ENCODE measurements around the gene APBB2. TPM values are rescaled to one million over a fixed set of nuclear protein-coding genes. Genes with fewer than 3 reads are reported as not detected.

The APBB2 gene
- total RNA-seq, 2 donors from 2014 or later: 134 to 137 TPM

DNA sequence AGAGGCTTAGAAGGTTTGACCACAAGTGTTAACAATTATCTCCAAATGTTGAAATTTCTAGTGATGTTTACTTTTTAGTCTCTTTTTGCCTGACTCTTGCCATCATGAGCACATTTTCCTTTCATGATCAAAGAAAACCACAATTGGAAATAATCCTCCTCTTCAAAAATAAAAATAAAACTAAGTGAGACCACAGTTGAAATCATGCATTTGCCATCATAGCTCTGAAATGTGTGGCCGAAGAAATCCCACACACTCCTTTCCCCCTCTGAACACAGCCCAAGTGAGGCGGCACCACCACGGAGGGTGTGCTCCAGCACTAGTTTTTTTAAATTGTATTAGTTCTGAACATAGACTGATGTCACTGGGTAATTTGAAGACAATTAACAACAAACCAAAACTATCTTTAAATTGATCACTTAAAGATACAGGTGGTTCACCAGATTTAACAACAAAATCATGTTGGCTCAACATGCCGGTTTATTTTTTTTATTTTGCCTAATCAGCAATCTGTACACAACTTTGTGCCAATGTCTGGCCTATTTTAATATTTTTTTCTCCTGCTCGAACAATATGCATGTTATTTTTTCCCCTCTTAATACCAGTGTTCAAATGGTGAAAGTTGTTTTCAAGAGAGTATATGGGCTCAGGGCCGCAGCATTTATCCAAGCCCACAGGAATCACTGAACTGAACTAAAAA, 17.6 kb downstream of the APBB2 start:
- H3K4me1 ChIP-seq (ENCODE audit: control insufficient read depth in 1 of 2, low read depth in 2 of 2): peaks cover 0 to 28% of the 10 kb centered on the region in 2 donors
- H3K4me3 ChIP-seq: no peak overlapping the region
- DNase-seq (ENCODE audit: low spot score) (no peak), ATAC-seq (ENCODE audit: insufficient number of reproducible peaks, low FRiP score, low read depth) (no peak)
- no peaks in the 10 kb centered on the region for H3K27me3 ChIP-seq (replicated peaks; ENCODE audit: insufficient read depth)
- TF ChIP-seq, protein P1, sequence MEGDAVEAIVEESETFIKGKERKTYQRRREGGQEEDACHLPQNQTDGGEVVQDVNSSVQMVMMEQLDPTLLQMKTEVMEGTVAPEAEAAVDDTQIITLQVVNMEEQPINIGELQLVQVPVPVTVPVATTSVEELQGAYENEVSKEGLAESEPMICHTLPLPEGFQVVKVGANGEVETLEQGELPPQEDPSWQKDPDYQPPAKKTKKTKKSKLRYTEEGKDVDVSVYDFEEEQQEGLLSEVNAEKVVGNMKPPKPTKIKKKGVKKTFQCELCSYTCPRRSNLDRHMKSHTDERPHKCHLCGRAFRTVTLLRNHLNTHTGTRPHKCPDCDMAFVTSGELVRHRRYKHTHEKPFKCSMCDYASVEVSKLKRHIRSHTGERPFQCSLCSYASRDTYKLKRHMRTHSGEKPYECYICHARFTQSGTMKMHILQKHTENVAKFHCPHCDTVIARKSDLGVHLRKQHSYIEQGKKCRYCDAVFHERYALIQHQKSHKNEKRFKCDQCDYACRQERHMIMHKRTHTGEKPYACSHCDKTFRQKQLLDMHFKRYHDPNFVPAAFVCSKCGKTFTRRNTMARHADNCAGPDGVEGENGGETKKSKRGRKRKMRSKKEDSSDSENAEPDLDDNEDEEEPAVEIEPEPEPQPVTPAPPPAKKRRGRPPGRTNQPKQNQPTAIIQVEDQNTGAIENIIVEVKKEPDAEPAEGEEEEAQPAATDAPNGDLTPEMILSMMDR (IDR thresholded peaks at IDR 0.05): no peak
- H3K36me3 ChIP-seq: no peaks in the 10 kb centered on the region
- no peak overlapping the region for H3K27ac ChIP-seq
- H3K9me3 ChIP-seq: no peaks in the 10 kb centered on the region

DNA sequence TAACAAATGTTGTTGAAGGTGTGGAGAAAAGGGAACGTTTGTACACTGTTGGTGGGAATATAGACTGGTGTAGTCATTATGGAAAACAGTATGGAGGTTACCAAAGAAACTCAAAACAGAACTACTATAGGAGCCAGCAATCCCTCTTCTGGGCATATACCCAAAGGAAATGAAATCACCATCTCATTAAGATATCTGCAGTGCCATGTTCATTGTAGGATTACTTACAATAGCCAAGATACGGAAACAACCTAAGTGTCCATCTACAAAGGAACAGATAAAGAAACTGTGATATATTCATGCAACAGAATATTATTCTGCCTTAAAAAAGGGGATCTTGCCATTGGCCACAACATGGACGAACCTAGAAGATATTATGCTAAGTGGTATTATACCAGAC, 22.2 kb downstream of the APBB2 start:
- Histone ChIP-seq H3K4me3 (no peak overlapping the region), H3K27me3 (replicated peaks; ENCODE audit: insufficient read depth) (no peaks in the 10 kb centered on the region), H3K27ac (no peak overlapping the region), H3K36me3 (no peaks in the 10 kb centered on the region), H3K4me1 (ENCODE audit: control insufficient read depth in 1 of 2, low read depth in 2 of 2) (peaks cover 0 to 16% of the 10 kb centered on the region in 2 donors), H3K9me3 (no peaks in the 10 kb centered on the region)
- ATAC-seq (ENCODE audit: insufficient number of reproducible peaks, low FRiP score, low read depth) (no peak), DNase-seq (ENCODE audit: low spot score) (no peak)
- TF ChIP-seq, protein P1 (IDR thresholded peaks at IDR 0.05): no peak

DNA sequence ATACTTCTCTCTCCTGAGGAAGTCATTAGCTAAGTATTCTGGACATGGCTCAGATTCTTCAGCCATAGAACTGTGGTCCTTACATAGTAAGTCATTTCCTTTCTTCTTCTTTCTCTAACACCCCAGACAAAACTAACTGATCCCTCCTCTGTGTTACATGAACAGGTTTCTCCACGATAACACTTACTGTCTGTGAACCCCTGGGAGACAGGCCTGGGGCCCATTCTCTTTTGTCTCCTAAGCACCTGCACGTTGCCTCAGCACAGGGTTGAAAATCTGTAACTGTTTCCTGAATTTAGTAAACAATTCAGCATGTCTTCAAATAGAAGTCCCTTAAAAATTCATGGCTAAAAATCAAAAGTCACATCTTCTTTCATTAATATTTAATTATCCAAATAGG, 24.7 kb downstream of the APBB2 start:
- Histone ChIP-seq H3K36me3 (no peaks in the 10 kb centered on the region), H3K4me3 (no peak overlapping the region), H3K9me3 (no peaks in the 10 kb centered on the region), H3K27ac (no peak overlapping the region), H3K27me3 (replicated peaks; ENCODE audit: insufficient read depth) (no peaks in the 10 kb centered on the region), H3K4me1 (ENCODE audit: control insufficient read depth in 1 of 2, low read depth in 2 of 2) (peaks cover 13 to 28% of the 10 kb centered on the region in 2 donors)
- DNase-seq (ENCODE audit: low spot score) (no peak), ATAC-seq (ENCODE audit: insufficient number of reproducible peaks, low FRiP score, low read depth) (no peak)
- TF ChIP-seq, protein P1 (IDR thresholded peaks at IDR 0.05): no peak

DNA sequence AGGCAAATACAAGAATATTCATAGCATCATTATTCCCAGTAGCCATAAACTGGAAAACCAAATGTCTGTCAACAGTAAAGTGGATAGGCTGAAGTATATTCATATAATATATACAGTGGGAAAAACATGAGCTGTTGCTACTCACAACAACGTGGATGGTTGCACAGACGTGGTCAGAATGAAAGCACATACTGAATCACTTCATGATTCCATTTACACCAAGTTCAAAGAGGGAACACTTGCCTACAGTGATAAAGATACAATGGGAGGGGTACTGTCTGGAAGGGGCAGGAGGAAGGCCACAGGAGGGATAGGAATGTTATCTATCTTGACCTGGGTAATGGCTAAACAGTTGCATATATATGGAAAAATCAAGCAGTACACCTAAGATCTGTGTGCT, 25.3 kb downstream of the APBB2 start:
- Histone ChIP-seq H3K4me1 (ENCODE audit: control insufficient read depth in 1 of 2, low read depth in 2 of 2) (peaks cover 13 to 31% of the 10 kb centered on the region in 2 donors), H3K4me3 (no peak overlapping the region), H3K27ac (no peak overlapping the region), H3K36me3 (no peaks in the 10 kb centered on the region), H3K9me3 (no peaks in the 10 kb centered on the region), H3K27me3 (replicated peaks; ENCODE audit: insufficient read depth) (no peaks in the 10 kb centered on the region)
- TF ChIP-seq, protein P1 (IDR thresholded peaks at IDR 0.05): no peak
- ATAC-seq (ENCODE audit: insufficient number of reproducible peaks, low FRiP score, low read depth): no peak
- no peak for DNase-seq (ENCODE audit: low spot score)

DNA sequence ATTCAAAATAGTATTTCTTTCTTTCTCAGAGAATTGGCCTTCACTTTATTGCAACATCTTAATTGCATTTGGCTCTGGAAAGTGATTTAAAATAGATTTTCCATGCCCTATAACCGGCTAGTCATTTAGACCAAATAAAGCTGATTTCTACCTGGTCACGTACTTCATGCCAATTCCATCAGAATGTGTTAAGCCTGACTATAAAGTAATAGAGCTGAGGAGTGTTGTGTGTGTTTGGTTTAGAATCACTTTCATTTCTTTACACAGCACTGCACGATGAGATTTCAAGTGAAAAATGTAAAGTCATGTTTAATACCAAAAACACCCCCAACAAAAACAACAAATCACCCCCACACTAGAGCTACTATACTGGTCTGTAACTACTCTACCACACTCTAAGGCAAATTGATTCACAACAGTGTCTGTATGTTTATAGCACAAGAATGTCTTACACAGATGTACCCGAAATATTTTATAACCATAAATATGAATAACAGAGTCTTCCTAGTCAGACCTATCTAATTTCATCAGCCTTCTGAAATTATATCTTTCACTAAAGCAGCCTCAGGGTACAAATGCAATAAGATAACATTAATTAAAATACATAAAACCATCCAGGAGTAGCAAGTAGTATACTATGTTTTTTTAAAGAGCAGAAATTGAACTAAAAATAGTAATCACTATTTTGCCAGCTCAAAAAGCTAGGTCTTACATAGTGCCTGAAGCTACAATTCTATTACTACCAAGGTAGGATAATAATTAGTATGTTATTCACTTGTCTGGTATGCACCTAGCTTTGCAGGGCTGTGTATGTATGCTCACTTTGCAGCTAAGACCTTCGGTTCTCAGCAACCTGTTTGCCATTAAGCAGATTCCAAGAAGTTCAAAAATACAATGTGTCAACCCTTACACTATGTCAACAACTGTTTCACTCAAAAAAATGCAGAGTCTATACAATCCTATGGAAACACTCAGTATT, 28.4 kb downstream of the APBB2 start:
- ATAC-seq (ENCODE audit: insufficient number of reproducible peaks, low FRiP score, low read depth) (no peak), DNase-seq (ENCODE audit: low spot score) (no peak)
- Histone ChIP-seq H3K27me3 (replicated peaks; ENCODE audit: insufficient read depth) (no peaks in the 10 kb centered on the region), H3K4me1 (ENCODE audit: control insufficient read depth in 1 of 2, low read depth in 2 of 2) (peaks cover 13 to 23% of the 10 kb centered on the region in 2 donors), H3K4me3 (peak overlapping the region; percentile 36), H3K36me3 (no peaks in the 10 kb centered on the region), H3K27ac (no peak overlapping the region), H3K9me3 (no peaks in the 10 kb centered on the region)
- TF ChIP-seq, protein P1 (IDR thresholded peaks at IDR 0.05): no peak
